Endothelial cell of umbilical vein (primary cell): Measurements from ENCODE around the gene FAM168A. TPM values are rescaled to one million over a fixed set of nuclear protein-coding genes. Genes with fewer than 3 reads are reported as not detected.

ENCODE experiments used
- BruUV-seq: library from RNA; stranded (reverse); fragments of 400-500 nt; replicated peaks from 2 replicates; lab custom pipeline; 2021; lab: Mats Ljungman, UMichigan
- CTCF ChIA-PET: fragments of 300-600, 350-600 bp; sonication (Branson Sonifier 250); formaldehyde crosslinking; loops from one replicate; lab custom pipeline; 2021; ENCODE audit warnings: antibody characterized with exemption, inconsistent platforms; lab: Charles Lee
- POLR2A ChIA-PET: fragments of 300-600, 350-600 bp; sonication (Branson Sonifier 250); formaldehyde crosslinking; loops from one replicate; lab custom pipeline; 2021; ENCODE audit warnings: antibody characterized with exemption, inconsistent platforms; lab: Charles Lee
- DNase-seq: peaks from one replicate; pipeline ENCODE4 v3.0.0-alpha.2; 2011; ENCODE audit warnings: low read depth, low spot score
- FAIRE-seq: peaks from 2 replicates; lab custom pipeline; 2011; peaks lifted over from hg19 to GRCh38; lab: Jason Lieb, UNC
- H2AFZ ChIP-seq: 2 replicates; pipeline ENCODE4 v1.6.0; 2012; ENCODE audit warnings: low read depth, low read length, control low read depth, inconsistent platforms
- H3K27ac ChIP-seq: 2 replicates; pipeline ENCODE4 v1.5.1; 2011; ENCODE audit warnings: low read depth, mild to moderate bottlenecking, control low read depth, low read length, moderate library complexity; ENCODE audit not compliant: insufficient read depth
- H3K27me3 ChIP-seq, 2 experiments: 2 replicates each; pipeline versions ENCODE4 v1.6.0 to v1.6.1; 2011; ENCODE audit warnings: low read length in 2 of 2, mixed read lengths in 1 of 2; ENCODE audit not compliant: control insufficient read depth in 2 of 2, insufficient read depth in 2 of 2
- H3K36me3 ChIP-seq, 2 experiments: 2 replicates in 1 of 2; 3 replicates in 1 of 2; pipeline ENCODE4 v1.5.1; 2011; ENCODE audit warnings: low read length in 2 of 2, mild to moderate bottlenecking in 1 of 2, moderate library complexity in 1 of 2; ENCODE audit not compliant: control insufficient read depth in 2 of 2, insufficient read depth in 2 of 2; ENCODE audit errors: extremely low read depth in 1 of 2
- H3K4me1 ChIP-seq: 3 replicates; pipeline ENCODE4 v1.5.1; 2011; ENCODE audit warnings: mild to moderate bottlenecking, low read length; ENCODE audit not compliant: control insufficient read depth, insufficient read depth; ENCODE audit errors: extremely low read depth
- H3K4me2 ChIP-seq: 2 replicates; pipeline ENCODE4 v1.6.1; 2011; ENCODE audit warnings: low read length, control low read depth, mixed read lengths; ENCODE audit not compliant: insufficient read depth
- H3K4me3 ChIP-seq, 3 experiments: fragments of 200-600 bp in 1 of 3; sonication (generic), shearing (Covaris generic) in 1 of 3; replicated peaks in 1 of 3; 2 replicates each; pipeline ENCODE4 v1.5.1; 2011 to 2016; ENCODE audit warnings: control low read depth in 3 of 3, low read length in 3 of 3, mild to moderate bottlenecking in 2 of 3, inconsistent platforms in 1 of 3, low read depth in 1 of 3, moderate library complexity in 1 of 3; ENCODE audit not compliant: insufficient read depth in 1 of 3
- H3K79me2 ChIP-seq: 2 replicates; pipeline ENCODE4 v1.6.0; 2012; ENCODE audit warnings: low read length, inconsistent platforms; ENCODE audit not compliant: control insufficient read depth, insufficient read depth
- H3K9ac ChIP-seq: replicated peaks from 2 replicates; pipeline ENCODE3; 2011; ENCODE audit warnings: low read length, control low read depth; ENCODE audit not compliant: insufficient read depth; ENCODE audit errors: extremely low read depth
- H3K9me1 ChIP-seq: replicated peaks from 3 replicates; pipeline ENCODE4 v1.6.0; 2011; ENCODE audit warnings: mild to moderate bottlenecking, low read length; ENCODE audit not compliant: control insufficient read depth, insufficient read depth; ENCODE audit errors: extremely low read depth
- H3K9me3 ChIP-seq: replicated peaks from 2 replicates; pipeline ENCODE4 v1.5.1; 2012; ENCODE audit warnings: low read length, inconsistent platforms; ENCODE audit not compliant: control insufficient read depth, insufficient read depth
- H4K20me1 ChIP-seq: replicated peaks from 2 replicates; pipeline ENCODE3; 2011; ENCODE audit warnings: mild to moderate bottlenecking, low read length; ENCODE audit not compliant: control insufficient read depth, insufficient read depth; ENCODE audit errors: extremely low read depth
- EZH2 ChIP-seq: IDR thresholded peaks from 2 replicates; pipeline ENCODE4 v1.6.1; 2012; ENCODE audit warnings: borderline replicate concordance, low read depth, mild to moderate bottlenecking, moderate library complexity, low read length, inconsistent platforms; ENCODE audit not compliant: severe bottlenecking
- FOS ChIP-seq: IDR thresholded peaks from 2 replicates; pipeline ENCODE4 v1.6.1; 2011; ENCODE audit warnings: mild to moderate bottlenecking, low read length, moderate library complexity, borderline replicate concordance; ENCODE audit not compliant: insufficient read depth
- GATA2 ChIP-seq: IDR thresholded peaks from 2 replicates; pipeline ENCODE4 v1.7.0; 2011; ENCODE audit warnings: low read depth, mild to moderate bottlenecking, moderate library complexity, mixed read lengths, low read length; ENCODE audit not compliant: insufficient read length, insufficient read depth
- JUN ChIP-seq: IDR thresholded peaks from 2 replicates; pipeline ENCODE4 v1.6.1; 2011; ENCODE audit warnings: borderline replicate concordance, low read depth; ENCODE audit not compliant: insufficient read length, insufficient read depth
- MYC ChIP-seq: IDR thresholded peaks from one replicate; pipeline ENCODE4 v1.6.1; 2011; ENCODE audit warnings: mild to moderate bottlenecking, low read depth, low read length
- POLR2A ChIP-seq: IDR thresholded peaks from 2 replicates; pipeline ENCODE4 v1.6.1; 2012; ENCODE audit warnings: low read depth, mild to moderate bottlenecking, control low read depth, low read length
- POLR2AphosphoS5 ChIP-seq: IDR thresholded peaks from 2 replicates; pipeline ENCODE4 v1.6.1; 2012; ENCODE audit warnings: low read depth, mild to moderate bottlenecking, control low read depth, low read length, moderate library complexity; ENCODE audit not compliant: insufficient read depth
- dilution Hi-C: fragments of 300-500 bp; cut with MboI; formaldehyde crosslinking; loops from one replicate; pipeline ENCODE4 v1.15.0; 2019; ENCODE audit warnings: low sequenced_read_pairs; ENCODE audit not compliant: extremely low pct_ligation_motif_present
- intact Hi-C: fragments of 100-400 bp; cut with micrococcal nuclease; formaldehyde crosslinking; loops from one replicate; pipeline ENCODE4 v1.10.0; 2022
- polyA plus RNA-seq, 4 experiments: library from polyadenylated mRNA; depleted of rRNA in 3 of 4; stranded (reverse) in 3 of 4; unstranded in 1 of 4; fragments of >200 nt; gene quantifications; 2 replicates each; pipeline versions ENCODE4 v1.2.1 to v1.2.3, GENCODE V29; 2011 to 2012; ENCODE audit warnings: missing spikeins in 1 of 4
- total RNA-seq: library from RNA; stranded (reverse); gene quantifications from 2 replicates; pipeline ENCODE4 v1.2.3, GENCODE V29; 2021
- TF ChIP-seq, protein P1 (sequence below), 2 donors: IDR thresholded peaks; 1 replicate in 1 of 2; 2 replicates in 1 of 2; pipeline ENCODE4 v1.5.1; 2011; ENCODE audit warnings: low read length in 2 of 2, mild to moderate bottlenecking in 2 of 2, moderate library complexity in 2 of 2, control low read depth in 1 of 2, inconsistent platforms in 1 of 2, low read depth in 1 of 2; ENCODE audit not compliant: insufficient read depth in 1 of 2; ENCODE audit errors: extremely low read depth in 1 of 2
- TF ChIP-seq, protein P2 (sequence below): IDR thresholded peaks from 2 replicates; pipeline ENCODE4 v1.6.1; 2011; ENCODE audit not compliant: insufficient read depth, insufficient read length

Gene FAM168A
- total and polyA plus RNA-seq, 2 donors (not counting 3 experiments of a cell fraction or from before 2014, with no cell fraction given) = 17.0 to 20.5 TPM

GRCh38 chr11:73563539-73564200 lies 34.2 kb downstream of the FAM168A start:
- Histone ChIP-seq H3K9ac (no peak overlapping the region), H4K20me1 (peaks cover 2% of the 10 kb centered on the region), H3K36me3 (no peaks in the 10 kb centered on the region), H3K79me2 (no peaks in the 10 kb centered on the region), H3K9me1 (no peaks in the 10 kb centered on the region), H3K4me2 (no peak overlapping the region), H2AFZ (no peak overlapping the region), H3K4me1 (peaks cover 20% of the 10 kb centered on the region), H3K27ac (no peak overlapping the region), H3K4me3 (no peak overlapping the region), H3K27me3 (no peaks in the 10 kb centered on the region), H3K9me3 (no peaks in the 10 kb centered on the region)
- ChIA-PET CTCF (interaction anchor here (0.8 to 4.0 kb wide), 6 partner anchors 9 to 85 kb away, joined by 3 to 18 read pairs (median 4); partner anchors contain the start of gene FAM168A), POLR2A (no interaction called here)
- TF ChIP-seq, protein P1, sequence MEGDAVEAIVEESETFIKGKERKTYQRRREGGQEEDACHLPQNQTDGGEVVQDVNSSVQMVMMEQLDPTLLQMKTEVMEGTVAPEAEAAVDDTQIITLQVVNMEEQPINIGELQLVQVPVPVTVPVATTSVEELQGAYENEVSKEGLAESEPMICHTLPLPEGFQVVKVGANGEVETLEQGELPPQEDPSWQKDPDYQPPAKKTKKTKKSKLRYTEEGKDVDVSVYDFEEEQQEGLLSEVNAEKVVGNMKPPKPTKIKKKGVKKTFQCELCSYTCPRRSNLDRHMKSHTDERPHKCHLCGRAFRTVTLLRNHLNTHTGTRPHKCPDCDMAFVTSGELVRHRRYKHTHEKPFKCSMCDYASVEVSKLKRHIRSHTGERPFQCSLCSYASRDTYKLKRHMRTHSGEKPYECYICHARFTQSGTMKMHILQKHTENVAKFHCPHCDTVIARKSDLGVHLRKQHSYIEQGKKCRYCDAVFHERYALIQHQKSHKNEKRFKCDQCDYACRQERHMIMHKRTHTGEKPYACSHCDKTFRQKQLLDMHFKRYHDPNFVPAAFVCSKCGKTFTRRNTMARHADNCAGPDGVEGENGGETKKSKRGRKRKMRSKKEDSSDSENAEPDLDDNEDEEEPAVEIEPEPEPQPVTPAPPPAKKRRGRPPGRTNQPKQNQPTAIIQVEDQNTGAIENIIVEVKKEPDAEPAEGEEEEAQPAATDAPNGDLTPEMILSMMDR (IDR thresholded peaks at IDR 0.05; ENCODE audit: extremely low read depth in 1 of 2, insufficient read depth in 1 of 2, low read depth in 1 of 2, low read length in 2 of 2) = no peak
- TF ChIP-seq MYC (no peak), EZH2 (no peak), POLR2AphosphoS5 (no peak), JUN (no peak), POLR2A (no peak), GATA2 (no peak), FOS (no peak)
- TF ChIP-seq, protein P2, sequence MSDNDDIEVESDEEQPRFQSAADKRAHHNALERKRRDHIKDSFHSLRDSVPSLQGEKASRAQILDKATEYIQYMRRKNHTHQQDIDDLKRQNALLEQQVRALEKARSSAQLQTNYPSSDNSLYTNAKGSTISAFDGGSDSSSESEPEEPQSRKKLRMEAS = no peak
- no peak for FAIRE-seq
- intact Hi-C loops = no loop called here
- dilution Hi-C loops = no loop called here
- no peak for DNase-seq
- no TSS peak for BruUV-seq
